ENCODE results near the gene MYOG.

The MYOG gene

GRCh38 chr1:203117611-203118575 lies 32.1 kb upstream of the MYOG start:
- FAIRE-seq (no peak), DNase-seq (ENCODE audit: low spot score) (peak; percentile 45)

DNA sequence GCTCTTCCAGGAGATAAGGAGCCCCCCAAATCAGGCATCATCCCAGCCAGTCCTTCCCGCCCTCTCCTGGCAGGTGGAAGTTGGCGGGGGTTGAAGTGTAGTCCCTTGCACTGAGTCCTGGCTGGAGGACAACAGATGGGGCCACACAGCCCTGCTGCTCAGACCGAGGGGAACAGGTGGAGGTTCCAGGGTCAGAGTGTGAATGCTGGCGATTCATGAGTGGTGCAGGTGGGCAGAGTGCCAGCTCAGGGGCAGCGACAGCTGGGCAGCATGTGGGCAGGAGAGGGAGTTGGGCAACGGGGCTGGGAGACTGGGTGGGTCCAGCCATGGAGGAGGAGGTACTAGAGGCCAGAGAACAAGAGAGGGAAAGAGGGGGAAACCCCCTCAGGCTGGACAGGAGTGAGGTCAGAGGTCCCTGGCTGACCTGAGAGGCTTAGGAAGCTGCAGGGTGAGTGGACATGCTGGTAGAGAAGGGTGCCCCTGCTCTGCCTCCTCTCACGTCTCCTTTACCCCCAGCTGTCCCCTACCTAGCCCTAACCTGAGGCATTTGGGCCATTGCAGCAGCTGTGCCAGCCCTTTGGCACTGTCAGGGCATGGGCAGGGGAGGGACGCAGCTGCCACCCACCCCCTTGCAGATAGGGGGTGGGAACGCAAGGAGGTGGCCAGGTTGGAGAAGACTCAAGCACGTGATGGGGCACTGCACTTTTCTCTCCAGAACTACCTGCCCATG lies 30.4 kb upstream of the MYOG start:
- DNase-seq (ENCODE audit: low spot score) = no peak
- no peak for FAIRE-seq

- no peak for DNase-seq (ENCODE audit: low spot score)
Observed at GRCh38 chr1:203114202-203114601, 28.4 kb upstream of the MYOG start.

DNA sequence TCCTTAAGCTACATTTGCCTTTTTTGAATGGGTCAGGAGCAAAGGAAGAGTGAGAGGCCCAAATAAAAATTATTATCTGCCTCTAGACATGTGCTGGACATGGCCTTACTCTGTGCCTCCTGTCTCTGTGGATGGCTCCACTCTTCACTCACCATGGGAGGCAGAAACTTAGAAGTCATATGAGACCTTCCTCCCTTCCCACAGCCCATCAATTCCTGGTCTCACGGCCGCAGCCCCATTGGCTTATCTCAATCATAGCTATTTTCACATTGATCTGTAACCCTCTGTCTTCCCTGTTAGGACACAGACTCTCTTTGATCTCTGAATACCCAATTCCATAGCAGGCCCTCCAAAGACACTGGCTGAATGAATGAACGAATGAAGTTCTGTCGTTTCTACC lies 27.5 kb upstream of the MYOG start:
- DNase-seq (ENCODE audit: low spot score) (no peak), FAIRE-seq (no peak)

More at GRCh38 chr1:203114202-203114601, 28.4 kb upstream of the MYOG start:
- FAIRE-seq = no peak

DNA sequence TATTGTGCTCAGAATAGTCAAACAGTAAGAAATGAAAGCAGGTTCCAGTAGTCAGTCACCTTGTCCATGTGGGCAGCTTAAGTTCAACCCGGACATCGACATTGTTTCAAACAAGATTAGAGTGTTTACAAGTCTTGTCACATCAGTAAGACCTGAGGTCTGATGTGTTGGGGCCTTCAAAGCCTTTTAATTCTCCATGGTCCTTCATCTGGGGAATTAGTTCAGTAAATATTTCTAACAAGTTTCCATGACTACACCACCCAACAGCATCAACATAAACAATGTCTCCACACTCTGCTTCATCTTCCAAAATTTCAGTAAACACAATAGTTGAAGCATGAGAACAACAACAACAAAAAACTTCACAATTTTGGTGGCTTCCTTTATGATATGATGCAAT lies 26.7 kb upstream of the MYOG start:
- FAIRE-seq (no peak), DNase-seq (ENCODE audit: low spot score) (no peak)

DNA sequence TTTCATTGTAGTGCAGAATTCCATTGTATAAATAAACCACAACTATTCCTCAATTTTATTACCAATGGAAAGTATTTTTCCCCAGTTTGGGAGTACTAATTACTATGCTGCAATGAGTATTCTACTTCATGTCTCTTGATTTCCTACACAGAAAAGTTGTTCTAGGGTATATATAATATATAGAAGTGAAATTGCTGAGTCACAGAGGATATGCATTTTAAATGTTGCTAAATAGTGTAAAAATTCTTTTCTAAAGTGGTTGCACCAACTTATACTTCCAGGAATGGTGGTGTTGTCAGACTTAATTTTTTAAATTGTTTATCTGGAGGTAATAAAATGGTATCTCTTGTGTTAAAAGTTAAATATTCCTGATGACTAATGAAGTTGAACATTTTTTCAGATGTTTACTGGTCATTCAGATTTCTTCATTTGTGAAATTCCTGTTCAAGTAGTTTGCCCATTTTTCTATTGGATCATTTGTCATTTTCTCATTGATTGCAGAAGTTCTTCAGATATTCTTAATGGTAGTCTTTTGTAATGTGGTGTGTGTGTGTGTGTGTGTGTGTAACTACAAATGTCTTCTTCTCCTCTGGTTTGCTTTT lies 19.1 kb upstream of the MYOG start:
- DNase-seq (ENCODE audit: low spot score) = no peak

GRCh38 chr1:203103829-203104495 lies 18.1 kb upstream of the MYOG start:
- DNase-seq (ENCODE audit: low spot score) (no peak), FAIRE-seq (no peak)

More for the DNA sequence above, 19.1 kb upstream of the MYOG start:
- FAIRE-seq = no peak

DNA sequence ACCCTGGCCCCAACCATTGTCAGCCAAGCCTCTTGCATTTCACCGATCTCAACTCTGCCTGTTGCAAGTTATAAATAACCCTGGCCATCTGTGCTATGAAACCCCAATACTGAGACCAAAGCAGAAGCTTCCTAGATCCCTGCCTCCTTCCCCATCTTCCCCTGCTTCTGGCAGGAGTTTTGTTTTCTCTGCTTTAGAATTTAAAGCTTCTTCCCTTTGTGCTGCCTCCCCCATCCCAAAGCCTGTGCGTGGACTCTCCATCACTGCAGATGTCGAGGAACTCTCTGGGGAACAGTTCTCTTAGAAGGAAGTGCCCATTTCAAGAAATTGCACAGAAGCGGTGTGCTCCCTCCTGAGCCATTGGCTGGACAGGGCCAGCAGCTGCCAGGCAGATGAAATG lies 17.4 kb upstream of the MYOG start:
- DNase-seq (ENCODE audit: low spot score) = no peak
- no peak for FAIRE-seq

GRCh38 chr1:203101813-203102634 lies 16.2 kb upstream of the MYOG start:
- no peak for DNase-seq (ENCODE audit: low spot score)
- no peak for FAIRE-seq

DNA sequence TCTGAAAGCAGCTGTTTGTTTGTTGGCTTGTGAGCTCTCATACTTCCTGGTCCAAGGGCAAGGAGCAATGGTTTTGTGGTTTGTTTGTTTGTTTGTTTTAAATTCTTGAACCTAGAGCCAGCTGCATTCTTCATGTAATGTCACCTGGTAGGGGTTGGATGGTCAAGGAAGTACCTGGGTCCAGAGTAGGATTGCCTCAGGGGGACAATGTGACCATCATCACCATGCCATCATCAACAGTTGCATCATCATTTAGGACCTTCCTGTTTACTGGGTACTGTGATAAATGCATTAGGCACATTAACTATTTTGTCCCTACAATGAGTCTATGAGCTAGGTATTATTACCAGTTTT lies 14.7 kb upstream of the MYOG start:
- FAIRE-seq (no peak), DNase-seq (ENCODE audit: low spot score) (no peak)

GRCh38 chr1:203099805-203100515 lies 14.1 kb upstream of the MYOG start:
- DNase-seq (ENCODE audit: low spot score) = no peak
- no peak for FAIRE-seq

GRCh38 chr1:203098914-203099520 lies 13.2 kb upstream of the MYOG start:
- no peak for DNase-seq (ENCODE audit: low spot score)
- no peak for FAIRE-seq

DNA sequence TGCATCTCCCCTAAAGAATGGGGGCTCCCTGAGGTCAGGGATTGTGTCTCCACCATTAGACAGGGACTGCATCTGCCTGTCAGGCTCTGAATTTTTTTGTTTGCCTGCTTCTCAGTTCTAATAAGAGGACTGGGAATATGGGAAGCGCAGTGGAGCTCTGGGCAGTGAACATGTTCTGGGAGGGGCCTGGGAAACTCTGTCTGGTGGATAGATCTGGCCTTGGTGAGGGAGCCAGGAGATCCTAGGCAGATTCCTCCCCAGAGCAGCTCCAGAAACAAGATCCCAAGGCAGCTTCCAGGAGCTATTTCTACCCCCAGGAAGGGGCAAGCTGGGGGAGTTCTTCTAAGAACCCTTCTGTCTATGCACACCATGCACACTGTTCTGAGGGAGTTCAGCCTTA lies 12.6 kb upstream of the MYOG start:
- DNase-seq (ENCODE audit: low spot score) (no peak), FAIRE-seq (no peak)

DNA sequence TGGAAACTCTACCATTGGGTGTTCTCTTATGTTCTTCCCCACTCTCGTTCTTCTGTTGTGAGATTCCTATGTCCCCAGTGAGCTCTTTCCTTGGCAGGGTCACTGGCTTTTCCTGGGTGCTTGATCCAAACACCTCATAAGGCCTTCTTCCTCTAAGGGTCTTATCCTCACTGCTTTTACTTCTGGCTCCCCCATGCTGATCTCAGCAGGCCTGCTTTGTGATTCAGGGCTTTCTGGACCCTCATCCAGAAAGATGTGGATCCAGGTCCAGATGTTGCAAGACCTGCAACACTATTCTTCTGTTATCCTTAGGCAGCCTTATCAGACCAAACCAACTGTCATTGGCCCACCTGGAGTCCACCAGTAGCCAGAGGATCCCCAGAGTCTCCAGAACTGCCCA lies 11.2 kb upstream of the MYOG start:
- DNase-seq (ENCODE audit: low spot score) = no peak
- FAIRE-seq = no peak

DNA sequence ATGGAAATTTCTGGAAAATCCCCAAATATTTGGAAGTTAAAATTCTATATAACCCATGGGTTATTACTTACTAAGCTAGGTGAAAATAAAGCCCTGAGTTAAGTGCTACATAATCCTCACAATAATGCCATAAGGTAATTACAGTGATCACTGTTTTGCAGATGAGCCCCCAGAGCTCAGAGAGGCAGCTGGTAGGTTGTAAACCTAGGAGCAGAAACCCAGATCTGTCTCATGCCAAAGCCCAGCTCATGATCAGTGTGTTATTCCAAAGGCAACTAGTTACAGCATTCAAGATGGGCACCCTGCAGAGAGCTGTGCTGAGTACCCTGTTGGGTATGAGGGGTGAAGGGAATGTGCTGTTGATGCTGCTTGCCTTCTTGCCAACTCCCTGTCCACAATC lies 10.8 kb upstream of the MYOG start:
- DNase-seq (ENCODE audit: low spot score) = no peak
- no peak for FAIRE-seq

DNA sequence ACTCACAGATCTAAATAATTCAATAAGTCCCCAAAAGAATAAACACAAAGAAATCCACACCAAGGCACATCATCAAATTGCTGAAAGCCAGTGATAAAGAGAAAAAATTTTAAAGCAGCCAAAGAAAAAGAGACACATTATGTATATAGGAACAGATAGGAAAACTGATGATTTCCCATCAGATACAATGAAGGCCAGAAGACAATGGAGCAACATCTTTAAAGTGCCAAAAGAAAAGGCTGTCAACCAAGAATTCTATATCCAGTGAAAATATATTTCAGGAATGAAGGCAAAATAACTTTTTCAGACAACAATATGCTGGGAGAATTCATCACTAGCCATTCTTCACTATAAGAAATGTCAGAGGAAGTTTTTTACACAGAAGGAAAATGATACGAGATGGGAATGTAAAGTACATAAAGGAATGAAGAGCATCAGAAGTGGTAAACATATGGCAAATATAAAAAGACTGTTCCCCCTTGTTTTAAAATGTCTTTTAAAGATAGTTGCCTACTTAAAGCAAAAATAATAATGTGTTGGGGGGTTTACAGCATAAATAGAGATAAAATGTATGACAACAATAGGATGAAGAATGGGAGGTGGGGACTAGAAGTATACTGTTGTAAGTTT lies 9.4 kb upstream of the MYOG start:
- DNase-seq (ENCODE audit: low spot score) = no peak
- FAIRE-seq = no peak

GRCh38 chr1:203093754-203094410 lies 8.1 kb upstream of the MYOG start:
- DNase-seq (ENCODE audit: low spot score) (no peak), FAIRE-seq (no peak)

DNA sequence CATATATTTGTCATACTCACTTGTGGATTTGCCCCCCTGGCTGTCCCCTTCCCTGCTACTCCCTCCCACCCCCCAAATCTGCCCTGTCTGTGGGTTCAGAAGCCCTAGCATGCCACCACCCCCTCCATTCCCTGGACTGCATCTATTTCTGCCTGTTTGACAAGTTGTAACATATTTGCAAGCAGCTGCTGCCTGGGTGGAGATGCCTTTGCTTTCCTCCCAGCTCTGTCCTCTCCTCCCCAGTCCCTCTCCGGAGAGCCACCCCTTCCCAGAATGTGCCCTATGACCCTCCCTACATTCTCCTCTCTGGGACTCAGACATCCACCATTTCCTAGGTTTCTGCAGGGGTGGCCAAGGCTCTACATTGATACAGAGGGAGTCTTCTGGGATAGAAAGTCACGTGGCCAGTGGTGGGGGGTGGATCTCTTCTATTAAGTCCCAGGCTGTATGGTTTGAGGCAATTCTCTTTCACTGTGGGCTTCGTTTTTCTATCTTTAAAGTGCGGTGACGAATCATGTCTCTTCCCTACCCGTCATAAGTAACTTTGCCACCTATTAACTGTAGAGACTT lies 6.0 kb upstream of the MYOG start:
- no peak for DNase-seq (ENCODE audit: low spot score)
- no peak for FAIRE-seq

- FAIRE-seq (no peak), DNase-seq (ENCODE audit: low spot score) (no peak)
Observed at GRCh38 chr1:203091199-203091477, 5.3 kb upstream of the MYOG start.

Data from RCC 7860 (cell line).